ENCODE results near the gene RIMS4.
"Not testable (repeated sequence)": the region's sequence is repeated elsewhere in the genome, so short reads cannot be mapped to it uniquely, and the experiment has no call there.

The RIMS4 gene

GRCh38 chr20:44830523-44830922, 20.2 kb upstream of the RIMS4 start:
- no peak for DNase-seq (ENCODE audit: low spot score)

- DNase-seq (ENCODE audit: low spot score) = no peak
These were observed 19.3 kb upstream of the RIMS4 start for GRCh38 chr20:44829688-44830087.

DNA sequence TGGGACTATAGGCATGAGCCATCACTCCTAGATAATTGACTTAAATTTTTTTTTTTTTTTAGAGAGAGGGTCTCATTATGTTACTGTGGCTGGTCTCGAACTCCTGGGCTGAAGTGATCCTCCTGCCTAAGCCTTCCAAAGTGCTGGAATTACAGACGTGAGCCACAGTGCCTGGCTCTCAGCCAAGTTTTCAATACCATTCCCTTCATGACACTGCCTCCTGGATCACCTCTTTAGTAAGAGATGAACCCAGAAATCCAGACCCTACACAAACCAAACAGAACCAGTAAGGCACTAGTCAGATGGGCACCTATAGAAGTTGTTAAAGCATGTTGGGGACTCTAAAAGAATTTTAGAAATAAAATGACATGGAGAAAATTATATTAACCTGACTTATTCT, 18.3 kb upstream of the RIMS4 start:
- DNase-seq (ENCODE audit: low spot score) = no peak

DNA sequence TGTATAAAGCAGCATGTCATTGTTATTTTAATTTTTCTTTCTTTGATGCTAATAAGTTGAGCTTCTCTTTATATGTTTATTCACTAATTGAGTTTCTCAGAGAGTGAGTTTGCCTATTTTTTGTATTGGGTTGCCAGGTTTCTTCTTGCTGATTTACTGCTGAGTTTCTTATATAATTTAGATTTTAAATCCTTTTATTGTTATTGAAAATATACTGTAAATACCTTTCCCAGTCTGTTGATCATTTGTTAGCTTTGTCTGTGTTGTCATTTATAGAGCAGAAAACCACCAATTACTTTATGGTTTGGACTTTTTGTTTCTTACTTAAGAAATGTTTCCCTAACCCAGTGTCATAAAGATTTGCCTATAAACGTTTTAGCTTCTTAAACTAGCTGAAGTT, 17.1 kb upstream of the RIMS4 start:
- DNase-seq (ENCODE audit: low spot score) = no peak

GRCh38 chr20:44821576-44821975, 11.2 kb upstream of the RIMS4 start:
- DNase-seq (ENCODE audit: low spot score) = not testable (repeated sequence)

DNA sequence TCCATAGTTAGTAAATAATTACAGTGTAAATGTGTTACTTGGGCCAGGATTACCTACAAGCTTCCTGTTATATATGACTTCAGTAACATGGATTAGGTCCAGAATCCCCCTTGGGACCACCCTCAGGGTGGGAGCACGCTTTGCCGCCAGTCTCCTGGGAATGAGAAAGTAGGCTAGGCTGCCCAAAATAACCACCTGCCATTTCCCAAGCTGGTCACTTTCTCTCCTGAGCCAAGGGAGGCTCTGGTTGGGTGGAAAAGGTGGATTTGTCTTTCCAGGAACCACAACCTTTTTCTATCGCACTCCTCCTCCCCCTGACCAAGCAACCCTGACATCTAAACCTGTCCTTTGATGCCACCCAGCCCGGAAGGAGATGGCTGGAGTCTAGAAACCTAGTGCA, 9.6 kb upstream of the RIMS4 start:
- no peak for DNase-seq (ENCODE audit: low spot score)

- DNase-seq (ENCODE audit: low spot score) = no peak
These were observed 7.0 kb upstream of the RIMS4 start for GRCh38 chr20:44817143-44817910.

DNA sequence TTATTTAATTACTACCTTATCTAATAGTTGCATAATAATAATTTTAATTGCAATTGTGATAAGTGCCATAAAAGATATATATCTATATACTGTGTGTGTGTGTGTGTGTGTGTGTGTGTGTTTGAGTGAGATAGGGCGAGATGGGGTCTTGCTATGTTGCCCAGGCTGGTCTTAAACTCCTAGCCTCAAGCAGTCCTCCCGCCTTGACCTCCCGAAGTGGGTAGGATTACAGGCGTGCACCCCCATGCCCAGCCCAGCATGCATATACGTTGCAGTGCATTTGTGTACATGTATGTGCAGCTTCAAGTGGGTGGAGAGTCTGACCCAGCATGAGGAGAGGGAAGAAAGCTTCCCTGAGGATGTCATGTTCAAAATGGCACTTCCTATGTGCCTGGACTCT, 4.6 kb upstream of the RIMS4 start:
- no peak for DNase-seq (ENCODE audit: low spot score)

GRCh38 chr20:44811150-44811685, 872 bp upstream of the RIMS4 start:
- no peak for DNase-seq (ENCODE audit: low spot score)

DNA sequence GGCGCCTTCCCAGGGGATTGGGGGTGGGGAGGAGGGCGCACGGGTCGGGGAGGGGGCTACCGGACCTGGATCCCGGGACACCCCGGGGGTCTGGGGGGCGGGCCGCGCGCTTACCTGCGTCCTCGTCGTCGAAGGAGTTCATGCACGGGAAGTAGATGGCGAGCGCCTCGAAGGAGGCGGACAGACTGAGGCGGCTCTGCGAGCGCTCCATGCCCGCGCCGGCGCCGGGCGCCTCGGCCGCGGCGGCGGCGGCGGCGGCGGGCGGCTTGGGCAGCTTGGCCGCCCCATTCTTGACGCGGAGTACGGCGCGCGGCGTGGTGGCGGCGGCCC, 320 bp downstream of the RIMS4 start:
- DNase-seq (ENCODE audit: low spot score) = no peak

DNA sequence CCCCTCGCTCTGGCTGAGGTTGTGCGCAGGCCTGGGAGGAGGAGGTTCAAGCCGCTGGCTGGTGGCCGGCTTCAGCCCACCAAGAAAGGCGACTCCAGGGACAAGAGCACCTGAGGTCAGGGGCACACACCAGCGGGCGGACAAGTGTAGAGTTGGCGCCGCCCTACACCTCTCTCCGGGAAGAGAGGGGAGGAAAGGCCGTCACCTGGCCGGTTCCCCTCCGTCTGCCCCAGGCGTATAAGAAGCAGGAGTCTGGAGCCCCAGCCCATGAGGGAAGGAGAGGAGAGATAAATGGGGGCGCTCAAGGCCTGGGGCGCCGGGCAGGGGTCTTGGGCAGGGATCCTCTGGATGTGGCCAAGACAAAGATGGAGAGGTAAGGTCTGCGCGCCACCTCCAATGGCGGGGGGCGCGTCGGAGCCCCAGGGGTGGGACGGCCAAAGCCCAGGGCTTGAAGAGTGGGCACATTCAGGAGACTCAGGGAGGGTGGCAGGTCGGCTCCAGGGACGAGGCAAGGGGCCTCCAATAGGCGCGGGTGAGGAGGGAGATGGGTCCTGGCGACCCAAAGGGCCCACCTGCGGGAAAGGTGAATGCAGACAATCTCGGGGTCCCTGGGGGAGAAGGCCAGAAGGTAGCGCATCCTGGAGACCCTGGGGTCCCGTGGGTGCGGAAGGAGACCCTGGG, 826 bp downstream of the RIMS4 start:
- no peak for DNase-seq (ENCODE audit: low spot score)

GRCh38 chr20:44807684-44808056, 2.7 kb downstream of the RIMS4 start:
- DNase-seq (ENCODE audit: low spot score) = no peak

GRCh38 chr20:44807051-44807683, 3.2 kb downstream of the RIMS4 start:
- DNase-seq (ENCODE audit: low spot score) = no peak

GRCh38 chr20:44805979-44806620, 4.2 kb downstream of the RIMS4 start:
- DNase-seq (ENCODE audit: low spot score) = no peak

DNA sequence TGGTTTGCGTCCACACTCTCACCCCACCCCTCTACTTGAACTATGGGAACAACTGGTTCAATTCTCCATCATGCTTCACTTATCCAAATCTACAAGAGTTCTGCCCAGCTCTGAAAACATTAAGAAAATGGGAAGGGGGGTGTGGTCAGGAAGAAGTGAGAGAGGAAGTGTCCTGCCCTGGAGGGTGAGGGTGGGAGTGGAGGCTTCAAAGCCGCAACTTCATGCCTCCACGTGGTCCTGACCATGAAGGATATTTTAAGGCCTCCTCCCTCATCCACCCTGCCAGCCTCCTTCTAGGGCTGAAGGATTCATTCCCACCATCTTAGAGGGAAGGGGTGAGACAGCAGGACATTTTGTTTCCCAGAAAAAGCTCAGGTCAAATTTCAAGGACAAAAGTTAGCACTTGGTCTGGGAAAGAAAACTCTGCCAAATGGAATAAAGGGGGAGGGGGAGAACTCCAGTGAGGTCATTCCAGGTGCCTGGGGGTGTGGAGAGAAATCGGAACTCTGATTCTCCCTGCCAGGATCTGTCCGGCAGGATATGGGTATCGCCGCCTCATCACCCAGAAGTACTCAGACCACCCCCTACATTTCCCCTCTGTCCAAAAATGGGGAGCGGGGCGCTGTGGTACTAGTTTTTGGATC, 4.9 kb downstream of the RIMS4 start:
- DNase-seq (ENCODE audit: low spot score) = no peak

DNA sequence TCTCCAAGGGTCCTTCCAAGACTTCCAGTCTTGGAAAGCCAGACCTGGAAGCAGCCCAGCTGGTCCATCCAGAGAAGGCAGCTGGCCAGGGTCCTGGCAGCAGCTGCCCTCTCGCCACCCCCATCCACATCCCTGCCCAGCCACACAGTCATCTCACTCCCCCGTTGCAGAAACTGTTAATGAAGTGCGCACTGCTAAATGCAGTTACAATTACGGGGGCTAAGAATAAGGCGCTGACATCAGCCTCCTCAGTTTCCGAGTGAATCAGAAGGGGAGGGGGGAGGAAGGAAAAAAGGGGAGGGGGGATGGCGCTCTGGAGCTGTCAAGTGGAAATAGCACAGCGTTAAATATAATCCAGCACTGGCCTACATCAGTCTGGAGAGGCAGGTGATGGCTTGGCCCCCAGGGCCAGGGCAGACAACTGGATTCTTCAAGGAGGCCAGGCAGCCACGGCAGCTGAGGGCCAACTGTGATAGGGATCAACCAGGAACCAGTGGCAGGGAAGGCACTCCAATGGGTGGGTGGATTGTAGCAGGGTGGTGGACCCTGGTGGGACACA, 6.9 kb downstream of the RIMS4 start:
- no peak for DNase-seq (ENCODE audit: low spot score)

DNA sequence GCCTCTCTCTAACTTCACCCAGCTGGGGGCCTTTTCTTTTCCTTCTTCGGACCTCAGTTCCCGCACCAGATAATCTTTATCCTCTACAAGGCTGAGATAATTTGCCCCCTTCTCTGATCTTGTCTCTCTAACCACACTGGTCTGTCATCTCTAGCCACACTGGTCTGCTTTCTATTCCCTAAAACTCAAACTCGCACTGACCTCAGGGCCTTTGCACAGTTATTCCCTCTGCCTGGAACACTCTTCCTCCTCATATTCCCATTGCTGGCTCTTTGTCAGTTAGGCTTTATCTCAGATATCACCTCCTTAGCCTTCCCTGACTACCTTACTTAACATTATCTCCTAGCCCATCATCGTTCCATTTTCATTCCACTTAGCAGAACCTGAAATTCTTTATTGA, 7.6 kb downstream of the RIMS4 start:
- no peak for DNase-seq (ENCODE audit: low spot score)

DNA sequence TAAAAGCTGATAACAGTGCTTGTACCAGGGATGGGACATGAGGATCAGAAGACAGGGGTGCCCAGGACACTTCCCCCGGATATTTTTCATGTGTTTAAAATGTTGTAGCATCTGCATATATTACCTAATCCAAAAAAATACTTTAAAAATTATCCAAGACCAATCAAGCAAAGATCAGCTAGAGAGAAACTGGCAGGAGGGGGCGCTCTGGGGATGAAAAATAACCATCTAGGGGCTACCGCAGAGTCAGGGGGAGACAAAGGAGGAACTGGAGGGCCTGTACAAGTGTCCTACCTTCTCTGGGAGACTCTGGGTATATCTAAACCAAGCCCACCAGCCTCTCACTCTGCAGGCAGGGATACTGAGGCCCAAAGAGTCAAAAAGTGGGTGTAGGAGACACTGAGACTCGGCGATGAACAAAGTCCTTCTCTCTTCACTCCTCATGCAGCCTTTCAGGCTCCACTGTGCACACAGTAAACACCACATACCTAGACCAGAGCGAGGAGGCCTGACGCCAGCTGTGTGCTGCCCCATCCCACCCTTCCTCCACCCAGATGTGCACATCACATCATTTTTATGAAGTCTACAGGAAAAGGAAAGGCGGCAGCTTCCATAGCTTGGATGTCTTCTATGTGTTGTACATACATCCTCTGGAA, 9.8 kb downstream of the RIMS4 start:
- DNase-seq (ENCODE audit: low spot score) = no peak

DNA sequence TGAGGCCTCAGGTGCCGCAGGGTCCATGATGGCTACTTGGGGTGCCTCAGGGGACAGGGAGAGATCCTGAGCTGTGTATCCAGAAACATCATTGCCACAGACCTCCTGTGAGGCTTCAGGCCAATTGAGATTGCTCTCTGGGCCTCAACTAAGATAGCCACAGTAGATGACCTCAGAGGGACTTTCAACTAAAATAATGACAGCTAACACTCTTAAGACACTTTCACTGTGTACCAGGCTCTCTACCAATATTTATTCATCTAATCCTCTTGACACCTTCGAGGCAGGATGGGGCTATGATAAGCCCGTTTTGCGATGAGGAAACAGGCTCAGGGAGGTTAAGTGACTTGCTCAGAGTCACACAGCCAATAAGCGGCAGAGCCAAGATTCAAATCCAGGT, 10.7 kb downstream of the RIMS4 start:
- DNase-seq (ENCODE audit: low spot score) = no peak

DNA sequence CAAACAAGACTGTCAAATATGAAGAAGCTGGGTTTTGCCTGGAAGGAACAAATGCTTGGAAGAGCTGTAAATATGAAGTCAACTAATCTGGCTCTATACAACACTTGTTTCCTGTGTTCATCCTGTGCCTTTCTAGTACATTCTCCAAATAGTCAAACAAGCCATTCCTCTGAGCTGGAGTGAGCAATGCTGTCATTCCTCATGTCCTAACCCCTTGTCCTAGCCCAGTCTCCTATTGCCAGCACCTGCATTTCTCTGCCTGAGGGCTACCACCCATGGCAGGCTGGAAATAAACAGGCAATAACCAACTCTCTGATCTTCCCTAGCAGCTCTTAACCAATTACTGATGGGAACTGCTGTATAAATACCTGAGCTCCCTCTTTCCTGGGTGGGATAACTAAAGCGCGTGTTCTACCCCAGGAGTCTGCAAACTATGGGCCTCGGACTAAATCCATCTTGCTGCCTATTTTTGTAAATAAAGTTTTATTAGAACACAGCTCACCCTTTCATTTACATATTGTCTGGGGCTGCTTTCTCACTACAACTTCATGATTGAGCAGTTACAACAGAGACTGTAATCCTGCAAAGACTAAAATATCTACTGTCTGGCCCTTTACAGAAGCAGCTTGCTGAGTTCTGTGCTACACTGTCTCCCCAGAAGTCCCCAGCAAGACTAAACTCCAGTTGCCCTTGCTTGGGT, 13.4 kb downstream of the RIMS4 start:
- no peak for DNase-seq (ENCODE audit: low spot score)

- no peak for DNase-seq (ENCODE audit: low spot score)
These were observed 14.0 kb downstream of the RIMS4 start for GRCh38 chr20:44796311-44796710.

All from kidney tubule cell (primary cell).